ENCODE data around the gene SUPT20HL1. TPM values are rescaled to one million over a fixed set of nuclear protein-coding genes. Genes with fewer than 3 reads are reported as not detected.
"Not testable (repeated sequence)": the region's sequence is repeated elsewhere in the genome, so short reads cannot be mapped to it uniquely, and the experiment has no call there.

SUPT20HL1 gene
- total and polyA plus RNA-seq, 2 experiments from 2014 or later: not detected

- H3K36me3 ChIP-seq (ENCODE audit: insufficient read depth); H3K4me3 ChIP-seq; H2AFZ ChIP-seq; H3K4me3 Mint-ChIP-seq; H3K36me3 Mint-ChIP-seq (ENCODE audit: low read depth); H3K27ac Mint-ChIP-seq; H3K4me2 ChIP-seq; H3K27me3 ChIP-seq (ENCODE audit: insufficient read depth); ATAC-seq; DNase-seq (ENCODE audit: low spot score); H3K4me1 ChIP-seq (ENCODE audit: insufficient read depth); H3K9me2 ChIP-seq (ENCODE audit: insufficient read depth); H3F3A ChIP-seq (replicated peaks; ENCODE audit: low read depth); H3K27ac ChIP-seq (ENCODE audit: low read depth); H4K20me1 ChIP-seq (replicated peaks; ENCODE audit: insufficient read depth); H3K4me1 Mint-ChIP-seq; H3K27me3 Mint-ChIP-seq (ENCODE audit: insufficient read depth, low read depth, poor library complexity); H3K79me2 ChIP-seq (replicated peaks; ENCODE audit: insufficient read depth); H3K9me3 Mint-ChIP-seq: not testable (repeated sequence)
Measured at GRCh38 chrX:24362089-24362745, 1.8 kb downstream of the SUPT20HL1 start.

GRCh38 chrX:24363432-24364181 lies 3.2 kb downstream of the SUPT20HL1 start:
- H3K9me3 Mint-ChIP-seq; H3K4me3 ChIP-seq; DNase-seq (ENCODE audit: low spot score); H3K4me1 ChIP-seq (ENCODE audit: insufficient read depth); H3K4me1 Mint-ChIP-seq; H3K27ac ChIP-seq (ENCODE audit: low read depth); H3K36me3 Mint-ChIP-seq (ENCODE audit: low read depth); H3K9me2 ChIP-seq (ENCODE audit: insufficient read depth); H3K27ac Mint-ChIP-seq; ATAC-seq; H2AFZ ChIP-seq; H3K4me3 Mint-ChIP-seq; H4K20me1 ChIP-seq (replicated peaks; ENCODE audit: insufficient read depth); H3K27me3 ChIP-seq (ENCODE audit: insufficient read depth); H3K4me2 ChIP-seq; H3K36me3 ChIP-seq (ENCODE audit: insufficient read depth); H3F3A ChIP-seq (replicated peaks; ENCODE audit: low read depth); H3K27me3 Mint-ChIP-seq (ENCODE audit: insufficient read depth, low read depth, poor library complexity); H3K79me2 ChIP-seq (replicated peaks; ENCODE audit: insufficient read depth): not testable (repeated sequence)

- no peaks in the 10 kb centered on the region for H3K36me3 ChIP-seq (ENCODE audit: insufficient read depth)
- ATAC-seq: no peak
- H2AFZ ChIP-seq: no peak overlapping the region
- H4K20me1 ChIP-seq (replicated peaks; ENCODE audit: insufficient read depth): no peaks in the 10 kb centered on the region
- H3K27me3 Mint-ChIP-seq (ENCODE audit: insufficient read depth, low read depth, poor library complexity): no peaks in the 10 kb centered on the region
- no peaks in the 10 kb centered on the region for H3K9me2 ChIP-seq (ENCODE audit: insufficient read depth)
- H3K27ac Mint-ChIP-seq: no peak overlapping the region
- H3K4me1 ChIP-seq (ENCODE audit: insufficient read depth): no peaks in the 10 kb centered on the region; the same call in 1 of the 2 replicates
- H3K4me3 ChIP-seq: no peak overlapping the region
- peaks cover 3% of the 10 kb centered on the region; the same call in 1 of the 3 replicates for H3K4me1 Mint-ChIP-seq
- H3K9me3 Mint-ChIP-seq: no peaks in the 10 kb centered on the region
- H3F3A ChIP-seq (replicated peaks; ENCODE audit: low read depth): peaks cover 5% of the 10 kb centered on the region; the same call in 1 of the 2 replicates
- H3K79me2 ChIP-seq (replicated peaks; ENCODE audit: insufficient read depth): no peaks in the 10 kb centered on the region
- H3K27me3 ChIP-seq (ENCODE audit: insufficient read depth): no peaks in the 10 kb centered on the region
- no peak for DNase-seq (ENCODE audit: low spot score)
- TF ChIP-seq POLR2AphosphoS5 (IDR thresholded peaks at IDR 0.05; ENCODE audit: low read depth) (no peak), STAT1 (IDR thresholded peaks at IDR 0.05; ENCODE audit: unreplicated experiment) (no peak), ZNF331 (CRISPR knock-in tag; IDR thresholded peaks at IDR 0.05; ENCODE audit: low read depth) (no peak), JUNB (IDR thresholded peaks at IDR 0.05; ENCODE audit: unreplicated experiment) (no peak)
- H3K36me3 Mint-ChIP-seq (ENCODE audit: low read depth): no peaks in the 10 kb centered on the region
- H3K4me3 Mint-ChIP-seq: no peak overlapping the region
- no peak overlapping the region for H3K27ac ChIP-seq (ENCODE audit: low read depth)
- H3K4me2 ChIP-seq: no peak overlapping the region
Measured at GRCh38 chrX:24364326-24364725, 3.9 kb downstream of the SUPT20HL1 start.

Measured in GM23338 (cell line).